H1 (cell line): ENCODE data around the gene PROSER2. TPM values are rescaled to one million over a fixed set of nuclear protein-coding genes. Genes with fewer than 3 reads are reported as not detected.

Experiments used
- CTCF ChIA-PET: fragments of 300-600 bp; sonication (Branson Sonifier 250); formaldehyde crosslinking; loops from one replicate; lab custom pipeline; 2021; ENCODE audit not compliant: partially characterized antibody; lab: Charles Lee
- POLR2A ChIA-PET: fragments of 300-600 bp; sonication (Branson Sonifier 250); formaldehyde crosslinking; loops from one replicate; lab custom pipeline; 2021; ENCODE audit warnings: inconsistent platforms; ENCODE audit not compliant: partially characterized antibody; lab: Charles Lee
- DNase-seq, 2 experiments: peaks; one replicate each; pipeline versions ENCODE4 v3.0.0 to v3.0.0-alpha.2; 2010 to 2022; ENCODE audit warnings: low spot score in 2 of 2, low read depth in 1 of 2, mixed read lengths in 1 of 2
- FAIRE-seq: peaks from 2 replicates; lab custom pipeline; 2011; peaks lifted over from hg19 to GRCh38; lab: Jason Lieb, UNC
- H2AFZ ChIP-seq: 2 replicates; pipeline ENCODE4 v1.8.1; 2012; ENCODE audit warnings: low read length, inconsistent platforms
- H2AK5ac ChIP-seq: 2 replicates; pipeline ENCODE4 v1.6.1; 2013; ENCODE audit warnings: low read depth, low read length
- H2BK120ac ChIP-seq: replicated peaks from 2 replicates; pipeline ENCODE3; 2013; ENCODE audit warnings: low read depth, low read length, inconsistent platforms
- H2BK12ac ChIP-seq: 2 replicates; pipeline ENCODE4 v1.6.1; 2013; ENCODE audit warnings: low read depth, low read length
- H2BK15ac ChIP-seq: 2 replicates; pipeline ENCODE4 v1.6.1; 2013; ENCODE audit warnings: low read length
- H2BK20ac ChIP-seq: 2 replicates; pipeline ENCODE4 v1.6.1; 2013; ENCODE audit warnings: low read length
- H2BK5ac ChIP-seq: 2 replicates; pipeline ENCODE4 v1.6.1; 2013; ENCODE audit warnings: low read depth, low read length
- H3K14ac ChIP-seq: 2 replicates; pipeline ENCODE4 v1.6.1; 2013; ENCODE audit warnings: inconsistent platforms; ENCODE audit not compliant: insufficient read length
- H3K18ac ChIP-seq: 2 replicates; pipeline ENCODE4 v1.6.1; 2013; ENCODE audit warnings: low read length; ENCODE audit errors: extremely low read depth
- H3K23ac ChIP-seq: 2 replicates; pipeline ENCODE4 v1.6.1; 2013; ENCODE audit warnings: inconsistent platforms; ENCODE audit not compliant: insufficient read length
- H3K23me2 ChIP-seq: 2 replicates; pipeline ENCODE4 v1.6.1; 2013; ENCODE audit warnings: low read depth, low read length
- H3K27ac ChIP-seq: 2 replicates; pipeline ENCODE4 v1.6.1; 2011; ENCODE audit warnings: low read depth, low read length, inconsistent platforms
- H3K27me3 ChIP-seq, 4 experiments: replicated peaks in 1 of 4; 1 replicate in 1 of 4; 2 replicates in 3 of 4; pipeline versions ENCODE4 v1.6.1 to v1.8.1; 2011 to 2013; ENCODE audit warnings: low read length in 3 of 4, mild to moderate bottlenecking in 3 of 4, inconsistent platforms in 2 of 4, mixed read lengths in 2 of 4, moderate library complexity in 1 of 4; ENCODE audit not compliant: control insufficient read depth in 3 of 4, insufficient read depth in 3 of 4; ENCODE audit errors: extremely low read depth in 1 of 4
- H3K36me3 ChIP-seq, 4 experiments: 2 replicates each; pipeline versions ENCODE4 v1.6.1 to v1.8.1; 2011 to 2013; ENCODE audit warnings: mild to moderate bottlenecking in 4 of 4, low read length in 3 of 4, moderate library complexity in 2 of 4, control low read depth in 1 of 4, inconsistent platforms in 1 of 4; ENCODE audit not compliant: insufficient read depth in 4 of 4, control insufficient read depth in 2 of 4
- H3K4ac ChIP-seq: replicated peaks from 2 replicates; pipeline ENCODE3; 2013; ENCODE audit warnings: low read length, low read depth, mixed read lengths, inconsistent platforms; ENCODE audit not compliant: insufficient read length
- H3K4me1 ChIP-seq, 4 experiments: replicated peaks in 1 of 4; 1 replicate in 1 of 4; 2 replicates in 3 of 4; pipeline versions ENCODE4 v1.6.1 to v1.8.1; 2011 to 2013; ENCODE audit warnings: low read length in 3 of 4, inconsistent platforms in 2 of 4, mixed read lengths in 1 of 4; ENCODE audit not compliant: insufficient read depth in 4 of 4, control insufficient read depth in 3 of 4
- H3K4me2 ChIP-seq, 2 experiments: 2 replicates each; pipeline versions ENCODE4 v1.6.1 to v1.8.1; 2011 to 2013; ENCODE audit warnings: low read depth in 2 of 2, low read length in 2 of 2, control low read depth in 1 of 2, inconsistent platforms in 1 of 2, mild to moderate bottlenecking in 1 of 2; ENCODE audit not compliant: insufficient read depth in 1 of 2
- H3K4me3 ChIP-seq, 4 experiments: fragments of 200-600, 300-600 bp in 1 of 4; sonication (generic), shearing (Covaris generic), sonication (Bioruptor Twin) in 1 of 4; 2 replicates each; pipeline versions ENCODE4 v1.5.1 to v1.8.1; 2011 to 2016; ENCODE audit warnings: low read length in 4 of 4, low read depth in 3 of 4, control low read depth in 2 of 4, inconsistent platforms in 2 of 4, mild to moderate bottlenecking in 2 of 4, mixed read lengths in 1 of 4, moderate library complexity in 1 of 4; ENCODE audit not compliant: insufficient read depth in 2 of 4; ENCODE audit errors: extremely low read depth in 1 of 4
- H3K56ac ChIP-seq: replicated peaks from 2 replicates; pipeline ENCODE3; 2013; ENCODE audit warnings: low read depth, mild to moderate bottlenecking, mixed read lengths, low read length, inconsistent platforms; ENCODE audit not compliant: insufficient read length
- H3K79me1 ChIP-seq: 2 replicates; pipeline ENCODE4 v1.6.1; 2013; ENCODE audit warnings: low read depth, low read length, control low read depth
- H3K79me2 ChIP-seq, 2 experiments: 2 replicates each; pipeline versions ENCODE4 v1.6.1 to v1.8.1; 2012 to 2013; ENCODE audit warnings: low read length in 2 of 2, mild to moderate bottlenecking in 2 of 2, inconsistent platforms in 1 of 2; ENCODE audit not compliant: insufficient read depth in 2 of 2, control insufficient read depth in 1 of 2
- H3K9ac ChIP-seq, 4 experiments: replicated peaks in 1 of 4; 1 replicate in 1 of 4; 2 replicates in 3 of 4; pipeline versions ENCODE4 v1.6.1 to v1.8.1; 2011 to 2013; ENCODE audit warnings: low read depth in 3 of 4, low read length in 3 of 4, control low read depth in 2 of 4, mild to moderate bottlenecking in 2 of 4, moderate library complexity in 2 of 4, inconsistent platforms in 1 of 4; ENCODE audit errors: extremely low read depth in 1 of 4
- H3K9me3 ChIP-seq, 2 experiments: 2 replicates each; pipeline versions ENCODE4 v1.6.1 to v1.8.1; 2012 to 2013; ENCODE audit warnings: mild to moderate bottlenecking in 2 of 2, moderate library complexity in 2 of 2, control low read depth in 1 of 2, inconsistent platforms in 1 of 2, low read depth in 1 of 2, low read length in 1 of 2, mixed read lengths in 1 of 2; ENCODE audit not compliant: insufficient read depth in 2 of 2
- H4K20me1 ChIP-seq, 2 experiments: replicated peaks in 1 of 2; 2 replicates each; pipeline versions ENCODE3 to v1.8.1; 2011 to 2013; ENCODE audit warnings: inconsistent platforms in 2 of 2, low read length in 2 of 2, mild to moderate bottlenecking in 1 of 2; ENCODE audit not compliant: insufficient read depth in 2 of 2, control insufficient read depth in 1 of 2
- H4K5ac ChIP-seq: 2 replicates; pipeline ENCODE4 v1.6.1; 2013; ENCODE audit warnings: low read length, low read depth, mixed read lengths, inconsistent platforms; ENCODE audit not compliant: insufficient read length
- H4K8ac ChIP-seq: 2 replicates; pipeline ENCODE4 v1.8.0; 2013; ENCODE audit warnings: mild to moderate bottlenecking, moderate library complexity, low read length, inconsistent platforms; ENCODE audit not compliant: insufficient read depth; ENCODE audit errors: extremely low read depth
- H4K91ac ChIP-seq: replicated peaks from 2 replicates; pipeline ENCODE3; 2013; ENCODE audit warnings: low read length, mixed read lengths, inconsistent platforms; ENCODE audit not compliant: insufficient read length
- CHD1 ChIP-seq: IDR thresholded peaks from 2 replicates; pipeline ENCODE4 v1.6.1; 2012; ENCODE audit warnings: low read depth, low read length, improper control_type of control experiment
- CHD2 ChIP-seq: IDR thresholded peaks from 2 replicates; pipeline ENCODE4 v1.6.1; 2012; ENCODE audit warnings: low read length, improper control_type of control experiment
- FOSL1 ChIP-seq: IDR thresholded peaks from 2 replicates; pipeline ENCODE4 v1.6.1; 2011; ENCODE audit warnings: mild to moderate bottlenecking, low read depth, low read length, moderate library complexity; ENCODE audit not compliant: insufficient read depth
- MAX ChIP-seq: IDR thresholded peaks from 2 replicates; pipeline ENCODE4 v1.6.1; 2012; ENCODE audit warnings: inconsistent platforms
- POLR2A ChIP-seq, 2 experiments: IDR thresholded peaks; 1 replicate in 1 of 2; 2 replicates in 1 of 2; pipeline ENCODE4 v1.6.1; 2011; ENCODE audit warnings: low read depth in 2 of 2, low read length in 2 of 2, mild to moderate bottlenecking in 2 of 2; ENCODE audit errors: control extremely low read depth in 1 of 2
- RFX5 ChIP-seq: IDR thresholded peaks from 2 replicates; pipeline ENCODE4 v1.6.1; 2011; ENCODE audit warnings: low read depth, low read length, improper control_type of control experiment, borderline replicate concordance
- SIX5 ChIP-seq: IDR thresholded peaks from 2 replicates; pipeline ENCODE4 v1.6.1; 2011; ENCODE audit warnings: mild to moderate bottlenecking, low read depth, low read length
- SRF ChIP-seq: IDR thresholded peaks from 2 replicates; pipeline ENCODE4 v1.6.1; 2011; ENCODE audit warnings: mild to moderate bottlenecking, low read depth, low read length, moderate library complexity
- TAF1 ChIP-seq: IDR thresholded peaks from 2 replicates; pipeline ENCODE4 v1.6.1; 2011; ENCODE audit warnings: mild to moderate bottlenecking, low read depth, low read length
- YY1 ChIP-seq: IDR thresholded peaks from 2 replicates; pipeline ENCODE4 v1.6.1; 2011; ENCODE audit warnings: low read depth, mild to moderate bottlenecking, low read length
- WGBS, 2 experiments: shearing (Covaris generic) in 1 of 2; methylation state at CpG; one replicate each; pipeline versions ENCODE4 v1.1.6 to v1.1.7; 2013 to 2015; ENCODE audit warnings: low lambda C conversion rate in 2 of 2, mixed read lengths in 2 of 2, inconsistent platforms in 1 of 2, low coverage in 1 of 2, missing lambda C conversion rate in 1 of 2; ENCODE audit not compliant: insufficient replicate concordance in 2 of 2, insufficient coverage in 1 of 2, insufficient read length in 1 of 2; ENCODE audit errors: extremely low coverage in 1 of 2, missing lambda C conversion rate in 1 of 2; 5-methylcytosine and 5-hydroxymethylcytosine counted together
- polyA plus RNA-seq, 7 experiments: library from polyadenylated mRNA; depleted of rRNA in 3 of 7; stranded (reverse) in 5 of 7; unstranded in 2 of 7; fragments of >200 nt in 5 of 7; fragments of 200-250 nt in 2 of 7; gene quantifications; 1 replicate in 5 of 7; 2 replicates in 1 of 7; 4 replicates in 1 of 7; pipeline versions ENCODE4 v1.2.1 to v1.2.3, GENCODE V29; 2011 to 2013; ENCODE audit warnings: missing spikeins in 2 of 7, mixed read lengths in 2 of 7
- total RNA-seq: library from RNA; stranded (reverse); fragmentation: NEBNext Ultra II Directional; extraction: Animal tissue kit (Norgen Biotek cat#: 25700); gene quantifications from 2 replicates; pipeline ENCODE4 v1.2.1, GENCODE V29; 2021

The PROSER2 gene
- total and polyA plus RNA-seq, 2 of the 8 experiments (the other 6 are each of a cell fraction or from before 2014, with no cell fraction given), result 3.9 to 13.7 TPM

- H3K27ac ChIP-seq, result no peak overlapping the region
- H4K91ac ChIP-seq, result no peak overlapping the region
- peaks cover 0 to 27% (median 7%) of the 10 kb centered on the region in 4 experiments; a peak in 5 of 8 replicates for H3K36me3 ChIP-seq
- H3K4me1 ChIP-seq, result no peaks in the 10 kb centered on the region; a peak in 2 of 7 replicates
- no peak overlapping the region for H3K4me3 ChIP-seq
- no peaks in the 10 kb centered on the region for H3K23me2 ChIP-seq
- H3K14ac ChIP-seq, result no peak overlapping the region
- H3K79me2 ChIP-seq, result no peaks in the 10 kb centered on the region
- FAIRE-seq (no peak), DNase-seq (no peak)
- H2BK15ac ChIP-seq, result no peak overlapping the region
- no peaks in the 10 kb centered on the region for H3K9me3 ChIP-seq
- 87% methylated on average over 8 of the region's 8 CpGs; no CpG with 5 or more reads in 1 of the 2 experiments for WGBS, 2 experiments
- no peak overlapping the region for H4K5ac ChIP-seq
- H3K79me1 ChIP-seq, result no peaks in the 10 kb centered on the region
- no peak overlapping the region for H2AFZ ChIP-seq
- no peak overlapping the region for H2AK5ac ChIP-seq
- CTCF ChIA-PET, result interaction anchor here (1.0 to 2.1 kb wide), 4 partner anchors 36 to 100 kb away, joined by 3 to 7 read pairs (median 4); no protein-coding TSS in a partner anchor
- H3K18ac ChIP-seq, result no peak overlapping the region
- no peak overlapping the region for H4K8ac ChIP-seq
- no peak overlapping the region for H3K4ac ChIP-seq
- H2BK12ac ChIP-seq, result no peak overlapping the region
- no peak overlapping the region for H2BK120ac ChIP-seq
- H2BK5ac ChIP-seq, result no peak overlapping the region
- H3K23ac ChIP-seq, result no peak overlapping the region
- no peak overlapping the region for H3K4me2 ChIP-seq
- POLR2A ChIA-PET, result interaction anchor here (0.8 to 1.2 kb wide), 2 partner anchors 10 to 25 kb away, joined by 3 read pairs; no protein-coding TSS in a partner anchor
- no peaks in the 10 kb centered on the region for H4K20me1 ChIP-seq
- H3K56ac ChIP-seq, result no peak overlapping the region
- H2BK20ac ChIP-seq, result no peak overlapping the region
- H3K9ac ChIP-seq, result no peak overlapping the region; a peak in 1 of 7 replicates
- H3K27me3 ChIP-seq, result no peaks in the 10 kb centered on the region
- no peak for TF ChIP-seq SRF
- TF ChIP-seq POLR2A (IDR thresholded peaks at IDR 0.05; ENCODE audit: control extremely low read depth in 1 of 2, low read depth in 2 of 2, low read length in 2 of 2), result no peak
- no peak for TF ChIP-seq FOSL1
- no peak for TF ChIP-seq CHD2
- TF ChIP-seq MAX, result no peak
- TF ChIP-seq CHD1, result no peak
- TF ChIP-seq SIX5, result no peak
- no peak for TF ChIP-seq YY1
- TF ChIP-seq TAF1, result no peak
- no peak for TF ChIP-seq RFX5
Observed at GRCh38 chr10:11918384-11918783, 95.2 kb downstream of the PROSER2 start.
